Cardiac muscle cell (in vitro differentiated cells and primary cell): ENCODE results near the gene CENATAC. TPM values are rescaled to one million over a fixed set of nuclear protein-coding genes. Genes with fewer than 3 reads are reported as not detected.

Experiments
- DNase-seq, 2 donors: peaks; one replicate each; pipeline versions ENCODE4 v3.0.0 to v3.0.0-alpha.2; 2010 to 2017; ENCODE audit warnings: low read depth in 1 of 2, low spot score in 1 of 2
- H3K27ac ChIP-seq: fragments of 200-600 bp; sonication (generic); 2 replicates; pipeline ENCODE4 v1.5.1; 2016
- H3K27me3 ChIP-seq: fragments of 200-600 bp; sonication (generic); 2 replicates; pipeline ENCODE4 v1.6.0; 2016; ENCODE audit warnings: control low read depth
- H3K36me3 ChIP-seq: fragments of 200-600 bp; sonication (generic); 2 replicates; pipeline ENCODE4 v1.5.1; 2016; ENCODE audit warnings: control low read depth
- H3K4me1 ChIP-seq: fragments of 200-600 bp; sonication (generic); 2 replicates; pipeline ENCODE4 v1.8.1; 2017; ENCODE audit warnings: low read depth, mild to moderate bottlenecking, mixed run types
- H3K4me3 ChIP-seq: fragments of 200-600 bp; sonication (generic); 2 replicates; pipeline ENCODE4 v1.5.1; 2016; ENCODE audit warnings: mild to moderate bottlenecking
- H3K9me3 ChIP-seq: fragments of 200-600 bp; sonication (generic); 2 replicates; pipeline ENCODE4 v1.5.1; 2017; ENCODE audit warnings: low read depth, mild to moderate bottlenecking, control low read depth
- CTCF ChIP-seq: IDR thresholded peaks from 2 replicates; pipeline ENCODE4 v1.5.1; 2012; ENCODE audit warnings: low read depth, mild to moderate bottlenecking, low read length
- polyA plus RNA-seq: library from polyadenylated mRNA; unstranded; fragments of >200 nt; fragmentation: Nextera tagmentation; extraction: Ambion mirVana; gene quantifications from 2 replicates; pipeline ENCODE4 v1.2.1, GENCODE V29; 2016
- total RNA-seq: library from RNA; depleted of rRNA; stranded (reverse); fragments of >200 nt; gene quantifications from 2 replicates; pipeline ENCODE4 v1.2.3, GENCODE V29; 2016

The CENATAC gene
- total and polyA plus RNA-seq, 2 experiments from 2014 or later, result 27.0 to 78.2 TPM

- no peak overlapping the region for H3K4me3 ChIP-seq
- no peaks in the 10 kb centered on the region for H3K9me3 ChIP-seq
- DNase-seq, result peak in 1 of 2 donors; percentile 73
- no peak for TF ChIP-seq CTCF
- H3K27me3 ChIP-seq, result no peaks in the 10 kb centered on the region
- peaks cover 3% of the 10 kb centered on the region for H3K4me1 ChIP-seq
- no peaks in the 10 kb centered on the region for H3K36me3 ChIP-seq
- no peak overlapping the region for H3K27ac ChIP-seq
These were observed 64.8 kb downstream of the CENATAC start for GRCh38 chr11:119062779-119063178.

GRCh38 chr11:119065369-119065768 lies 67.4 kb downstream of the CENATAC start:
- H3K27ac ChIP-seq, result no peak overlapping the region
- H3K36me3 ChIP-seq, result peaks cover 4% of the 10 kb centered on the region
- peaks cover 3% of the 10 kb centered on the region for H3K4me1 ChIP-seq
- no peaks in the 10 kb centered on the region for H3K9me3 ChIP-seq
- H3K27me3 ChIP-seq, result no peaks in the 10 kb centered on the region
- TF ChIP-seq CTCF, result peak; percentile 48
- H3K4me3 ChIP-seq, result no peak overlapping the region
- DNase-seq, result peak in 1 of 2 donors; percentile 45

Other genes starting within 250 kb of the CENATAC start
- 98.2 and 113 TPM in 2 replicates for gene DDX6, start 207.0 kb upstream of the CENATAC start, total RNA-seq
- 27.4 and 33.5 TPM in 2 replicates for gene DDX6, start 207.0 kb upstream of the CENATAC start, polyA plus RNA-seq
- not detected in 2 replicates for gene CXCR5, start 114.2 kb upstream of the CENATAC start, total RNA-seq
- gene CXCR5, start 114.2 kb upstream of the CENATAC start, polyA plus RNA-seq, result not detected in 2 replicates
- 15.9 and 22.9 TPM in 2 replicates for gene BCL9L, start 72.2 kb upstream of the CENATAC start, total RNA-seq
- 10.0 and 11.2 TPM in 2 replicates for gene BCL9L, start 72.2 kb upstream of the CENATAC start, polyA plus RNA-seq
- 0.89 TPM in 1 of 2 replicates, not detected in the other for gene UPK2, start 41.8 kb upstream of the CENATAC start, total RNA-seq
- 1.4 and 3.3 TPM in 2 replicates for gene UPK2, start 41.8 kb upstream of the CENATAC start, polyA plus RNA-seq
- 0.42 TPM in 1 of 2 replicates, not detected in the other for gene FOXR1, start 26.4 kb upstream of the CENATAC start, total RNA-seq
- gene FOXR1, start 26.4 kb upstream of the CENATAC start, polyA plus RNA-seq, result not detected in 2 replicates
- 837 and 1,038 TPM in 2 replicates for gene RPS25, start 20.2 kb downstream of the CENATAC start, total RNA-seq
- 1,114 and 1,223 TPM in 2 replicates for gene RPS25, start 20.2 kb downstream of the CENATAC start, polyA plus RNA-seq
- 56.1 and 64.8 TPM in 2 replicates for gene TRAPPC4, start 20.6 kb downstream of the CENATAC start, total RNA-seq
- gene TRAPPC4, start 20.6 kb downstream of the CENATAC start, polyA plus RNA-seq, result 130 and 166 TPM in 2 replicates
- 38.7 and 41.4 TPM in 2 replicates for gene SLC37A4, start 32.7 kb downstream of the CENATAC start, total RNA-seq
- gene SLC37A4, start 32.7 kb downstream of the CENATAC start, polyA plus RNA-seq, result 36.7 and 41.3 TPM in 2 replicates
- 103 and 187 TPM in 2 replicates for gene HYOU1, start 59.1 kb downstream of the CENATAC start, total RNA-seq
- gene HYOU1, start 59.1 kb downstream of the CENATAC start, polyA plus RNA-seq, result 65.5 and 125 TPM in 2 replicates
- 22.1 and 34.1 TPM in 2 replicates for gene VPS11, start 69.7 kb downstream of the CENATAC start, total RNA-seq
- 22.3 and 23.7 TPM in 2 replicates for gene VPS11, start 69.7 kb downstream of the CENATAC start, polyA plus RNA-seq
- 9.6 and 17.2 TPM in 2 replicates for gene HMBS, start 86.7 kb downstream of the CENATAC start, total RNA-seq
- 55.2 and 92.9 TPM in 2 replicates for gene HMBS, start 86.7 kb downstream of the CENATAC start, polyA plus RNA-seq
- gene DPAGT1, start 103.7 kb downstream of the CENATAC start, total RNA-seq, result 31.4 and 36.0 TPM in 2 replicates
- gene DPAGT1, start 103.7 kb downstream of the CENATAC start, polyA plus RNA-seq, result 57.9 and 77.3 TPM in 2 replicates
- gene C2CD2L, start 109.2 kb downstream of the CENATAC start, total RNA-seq, result 16.4 and 20.8 TPM in 2 replicates
- 11.1 and 14.8 TPM in 2 replicates for gene C2CD2L, start 109.2 kb downstream of the CENATAC start, polyA plus RNA-seq
- gene HINFP, start 123.4 kb downstream of the CENATAC start, total RNA-seq, result 21.6 and 28.2 TPM in 2 replicates
- gene HINFP, start 123.4 kb downstream of the CENATAC start, polyA plus RNA-seq, result 33.2 and 34.1 TPM in 2 replicates
- gene ABCG4, start 150.9 kb downstream of the CENATAC start, total RNA-seq, result 1.9 and 3.2 TPM in 2 replicates
- gene ABCG4, start 150.9 kb downstream of the CENATAC start, polyA plus RNA-seq, result 2.4 and 5.6 TPM in 2 replicates
- 24.7 and 36.8 TPM in 2 replicates for gene NLRX1, start 170.6 kb downstream of the CENATAC start, total RNA-seq
- gene NLRX1, start 170.6 kb downstream of the CENATAC start, polyA plus RNA-seq, result 16.1 and 25.5 TPM in 2 replicates
- 0.18 and 0.69 TPM in 2 replicates for gene NHERF4, start 187.3 kb downstream of the CENATAC start, total RNA-seq
- 0.17 and 0.29 TPM in 2 replicates for gene NHERF4, start 187.3 kb downstream of the CENATAC start, polyA plus RNA-seq
- 10.3 and 18.3 TPM in 2 replicates for gene CBL, start 208.2 kb downstream of the CENATAC start, total RNA-seq
- gene CBL, start 208.2 kb downstream of the CENATAC start, polyA plus RNA-seq, result 6.5 and 8.9 TPM in 2 replicates